ENCODE data around the gene HSPA4.
"Not testable (repeated sequence)": the region's sequence is repeated elsewhere in the genome, so short reads cannot be mapped to it uniquely, and the experiment has no call there.

Gene HSPA4

GRCh38 chr5:133132717-133133116 is 80.9 kb downstream of the HSPA4 start:
- H3K36me3 ChIP-seq (ENCODE audit: low read depth) = no peaks in the 10 kb centered on the region
- H3K9me3 ChIP-seq (ENCODE audit: severe bottlenecking) = no peaks in the 10 kb centered on the region
- no peak overlapping the region for H3K27ac ChIP-seq (ENCODE audit: poor library complexity, severe bottlenecking)
- no peaks in the 10 kb centered on the region for H3K27me3 ChIP-seq (ENCODE audit: insufficient read depth, poor library complexity, severe bottlenecking)
- no peaks in the 10 kb centered on the region for H3K4me1 ChIP-seq (ENCODE audit: insufficient read depth, poor library complexity, severe bottlenecking)
- H3K4me3 ChIP-seq (ENCODE audit: severe bottlenecking) = no peak overlapping the region
- no peak for TF ChIP-seq CTCF (IDR thresholded peaks at IDR 0.05; ENCODE audit: poor library complexity, severe bottlenecking)
- no peak for ATAC-seq (ENCODE audit: low read depth)
- peak; percentile 4 for DNase-seq (ENCODE audit: low spot score)

DNA sequence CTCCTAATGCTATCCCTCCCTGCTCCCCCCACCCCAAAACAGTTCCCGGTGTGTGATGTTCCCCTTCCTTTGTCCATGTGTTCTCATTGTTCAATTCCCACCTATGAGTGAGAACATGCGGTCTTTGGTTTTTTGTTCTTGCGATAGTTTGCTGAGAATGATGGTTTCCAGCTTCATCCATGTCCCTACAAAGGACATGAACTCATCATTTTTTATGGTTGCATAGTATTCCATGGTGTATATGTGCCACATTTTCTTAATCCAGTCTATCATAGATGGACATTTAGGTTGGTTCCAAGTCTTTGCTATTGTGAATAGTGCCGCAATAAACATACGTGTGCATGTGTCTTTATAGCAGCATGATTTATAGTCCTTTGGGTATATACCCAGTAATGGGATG is 81.4 kb downstream of the HSPA4 start:
- not testable (repeated sequence) for H3K36me3 ChIP-seq (ENCODE audit: low read depth); H3K4me3 ChIP-seq (ENCODE audit: severe bottlenecking); H3K9me3 ChIP-seq (ENCODE audit: severe bottlenecking); ATAC-seq (ENCODE audit: low read depth); H3K4me1 ChIP-seq (ENCODE audit: insufficient read depth, poor library complexity, severe bottlenecking); DNase-seq (ENCODE audit: low spot score); H3K27ac ChIP-seq (ENCODE audit: poor library complexity, severe bottlenecking); H3K27me3 ChIP-seq (ENCODE audit: insufficient read depth, poor library complexity, severe bottlenecking)

DNA sequence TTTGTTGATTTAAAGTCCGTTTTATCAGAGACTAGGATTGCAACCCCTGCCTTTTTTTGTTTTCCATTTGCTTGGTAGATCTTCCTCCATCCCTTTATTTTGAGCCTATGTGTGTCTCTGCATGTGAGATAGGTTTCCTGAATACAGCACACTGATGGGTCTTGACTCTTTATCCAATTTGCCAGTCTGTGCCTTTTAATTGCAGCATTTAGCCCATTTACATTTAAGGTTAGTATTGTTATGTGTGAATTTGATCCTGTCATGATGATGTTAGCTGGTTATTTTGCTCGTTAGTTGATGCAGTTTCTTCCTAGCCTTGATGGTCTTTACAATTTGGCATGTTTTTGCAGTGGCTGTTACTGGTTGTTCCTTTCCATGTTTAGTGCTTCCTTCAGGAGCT is 85.1 kb downstream of the HSPA4 start:
- H3K4me3 ChIP-seq (ENCODE audit: severe bottlenecking); H3K36me3 ChIP-seq (ENCODE audit: low read depth); H3K27me3 ChIP-seq (ENCODE audit: insufficient read depth, poor library complexity, severe bottlenecking); DNase-seq (ENCODE audit: low spot score); H3K4me1 ChIP-seq (ENCODE audit: insufficient read depth, poor library complexity, severe bottlenecking); H3K27ac ChIP-seq (ENCODE audit: poor library complexity, severe bottlenecking); ATAC-seq (ENCODE audit: low read depth); H3K9me3 ChIP-seq (ENCODE audit: severe bottlenecking): not testable (repeated sequence)

DNA sequence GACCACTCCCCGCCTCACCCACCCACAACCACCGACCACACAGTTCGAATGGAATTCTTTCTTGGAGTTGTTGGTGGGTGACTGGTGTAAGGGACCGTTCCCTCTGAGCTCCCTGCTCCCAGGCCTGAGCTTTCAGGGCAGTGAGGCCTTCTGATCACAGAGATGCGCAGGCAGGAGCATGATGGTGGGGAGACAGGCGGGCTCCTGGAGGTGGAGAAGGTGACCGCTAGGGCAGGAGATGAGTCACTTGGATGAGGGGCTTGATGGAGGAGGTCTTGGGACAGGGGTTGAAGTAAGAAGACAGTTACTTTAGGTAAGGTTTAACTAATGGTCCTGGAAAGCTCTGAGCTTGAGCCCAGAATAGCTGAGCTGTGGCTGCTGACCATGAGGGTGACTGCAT is 88.5 kb downstream of the HSPA4 start:
- H3K9me3 ChIP-seq (ENCODE audit: severe bottlenecking) = no peaks in the 10 kb centered on the region
- no peak overlapping the region for H3K4me3 ChIP-seq (ENCODE audit: severe bottlenecking)
- no peak for ATAC-seq (ENCODE audit: low read depth)
- TF ChIP-seq CTCF (IDR thresholded peaks at IDR 0.05; ENCODE audit: poor library complexity, severe bottlenecking) = no peak
- H3K4me1 ChIP-seq (ENCODE audit: insufficient read depth, poor library complexity, severe bottlenecking) = no peaks in the 10 kb centered on the region
- H3K36me3 ChIP-seq (ENCODE audit: low read depth) = no peaks in the 10 kb centered on the region
- H3K27me3 ChIP-seq (ENCODE audit: insufficient read depth, poor library complexity, severe bottlenecking) = no peaks in the 10 kb centered on the region
- DNase-seq (ENCODE audit: low spot score) = no peak
- no peak overlapping the region for H3K27ac ChIP-seq (ENCODE audit: poor library complexity, severe bottlenecking)

- Histone ChIP-seq H3K4me1 (ENCODE audit: insufficient read depth, poor library complexity, severe bottlenecking) (no peaks in the 10 kb centered on the region), H3K27ac (ENCODE audit: poor library complexity, severe bottlenecking) (no peak overlapping the region), H3K36me3 (ENCODE audit: low read depth) (no peaks in the 10 kb centered on the region), H3K9me3 (ENCODE audit: severe bottlenecking) (no peaks in the 10 kb centered on the region), H3K27me3 (ENCODE audit: insufficient read depth, poor library complexity, severe bottlenecking) (no peaks in the 10 kb centered on the region), H3K4me3 (ENCODE audit: severe bottlenecking) (no peak overlapping the region)
- no peak for TF ChIP-seq CTCF (IDR thresholded peaks at IDR 0.05; ENCODE audit: poor library complexity, severe bottlenecking)
- ATAC-seq (ENCODE audit: low read depth) (no peak), DNase-seq (ENCODE audit: low spot score) (no peak)
Measured at GRCh38 chr5:133141746-133142145, 89.9 kb downstream of the HSPA4 start.

DNA sequence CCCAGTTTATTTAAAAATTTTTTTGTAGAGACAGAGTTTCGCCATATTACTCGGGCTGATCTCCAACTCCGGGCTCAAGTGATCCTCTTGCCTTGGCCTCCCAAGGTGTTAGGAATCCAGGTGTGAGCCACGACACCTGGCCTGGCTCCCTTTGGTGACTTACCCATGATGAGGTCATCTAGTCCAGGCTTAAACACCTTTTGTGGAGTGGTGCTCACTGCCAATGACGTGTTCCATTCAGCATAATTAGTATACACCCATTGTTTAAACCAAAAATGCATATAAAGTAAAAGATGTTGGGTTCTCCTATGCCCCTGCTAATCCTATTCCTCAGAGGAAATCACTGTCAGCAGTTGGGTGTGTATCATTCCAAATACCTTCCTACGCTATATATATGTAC is 91.0 kb downstream of the HSPA4 start:
- no peaks in the 10 kb centered on the region for H3K4me1 ChIP-seq (ENCODE audit: insufficient read depth, poor library complexity, severe bottlenecking)
- no peaks in the 10 kb centered on the region for H3K9me3 ChIP-seq (ENCODE audit: severe bottlenecking)
- ATAC-seq (ENCODE audit: low read depth) (no peak), DNase-seq (ENCODE audit: low spot score) (no peak)
- no peaks in the 10 kb centered on the region for H3K27me3 ChIP-seq (ENCODE audit: insufficient read depth, poor library complexity, severe bottlenecking)
- no peak for TF ChIP-seq CTCF (IDR thresholded peaks at IDR 0.05; ENCODE audit: poor library complexity, severe bottlenecking)
- no peaks in the 10 kb centered on the region for H3K36me3 ChIP-seq (ENCODE audit: low read depth)
- no peak overlapping the region for H3K27ac ChIP-seq (ENCODE audit: poor library complexity, severe bottlenecking)
- H3K4me3 ChIP-seq (ENCODE audit: severe bottlenecking) = no peak overlapping the region

All from RWPE2 (cell line).